ENCODE measurements around the gene ARHGAP24. TPM values are rescaled to one million over a fixed set of nuclear protein-coding genes. Genes with fewer than 3 reads are reported as not detected.

The ARHGAP24 gene
- total and polyA plus RNA-seq, 9 donors = 6.6 to 16.7 (median 10.0) TPM

DNA sequence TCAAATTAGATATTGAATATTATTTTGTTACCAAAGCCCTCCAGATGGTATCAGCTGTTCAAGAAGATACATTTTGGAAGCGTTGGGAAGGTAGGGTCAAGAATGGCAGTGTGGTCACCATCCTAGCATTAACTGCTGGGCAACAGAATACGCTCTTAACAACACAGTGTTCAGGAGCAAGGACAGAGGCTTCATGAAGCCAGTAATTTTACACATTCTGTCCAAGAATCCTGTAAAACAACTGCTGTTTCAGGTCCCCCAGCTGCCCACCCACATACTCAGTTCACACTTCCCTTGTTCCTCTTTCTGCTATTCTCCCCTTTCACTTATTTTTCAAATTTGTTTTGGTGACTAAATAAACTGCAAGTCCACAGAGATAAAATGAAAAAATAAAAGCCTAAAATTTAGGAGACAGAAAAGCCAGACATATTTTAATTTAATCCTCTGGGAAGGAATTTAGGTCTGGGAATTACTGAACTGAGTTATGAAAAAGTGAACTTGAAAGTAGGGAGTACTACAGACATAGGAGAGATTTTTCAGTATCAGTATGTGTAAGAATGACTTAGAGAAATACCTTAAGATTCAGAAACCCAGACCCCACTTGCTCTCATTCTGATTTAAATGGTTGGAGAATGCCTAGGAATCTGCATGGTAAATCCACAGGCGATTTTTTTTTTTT, 478.2 kb downstream of the ARHGAP24 start:
- no peak for DNase-seq
- H3K9me3 ChIP-seq = no peaks in the 10 kb centered on the region
- H3K4me1 ChIP-seq (ENCODE audit: insufficient read depth) = no peaks in the 10 kb centered on the region
- H3K27me3 ChIP-seq = no peaks in the 10 kb centered on the region
- TF ChIP-seq POLR2A (IDR thresholded peaks at IDR 0.05) (no peak), EP300 (IDR thresholded peaks at IDR 0.05) (no peak)
- TF ChIP-seq, protein P1, sequence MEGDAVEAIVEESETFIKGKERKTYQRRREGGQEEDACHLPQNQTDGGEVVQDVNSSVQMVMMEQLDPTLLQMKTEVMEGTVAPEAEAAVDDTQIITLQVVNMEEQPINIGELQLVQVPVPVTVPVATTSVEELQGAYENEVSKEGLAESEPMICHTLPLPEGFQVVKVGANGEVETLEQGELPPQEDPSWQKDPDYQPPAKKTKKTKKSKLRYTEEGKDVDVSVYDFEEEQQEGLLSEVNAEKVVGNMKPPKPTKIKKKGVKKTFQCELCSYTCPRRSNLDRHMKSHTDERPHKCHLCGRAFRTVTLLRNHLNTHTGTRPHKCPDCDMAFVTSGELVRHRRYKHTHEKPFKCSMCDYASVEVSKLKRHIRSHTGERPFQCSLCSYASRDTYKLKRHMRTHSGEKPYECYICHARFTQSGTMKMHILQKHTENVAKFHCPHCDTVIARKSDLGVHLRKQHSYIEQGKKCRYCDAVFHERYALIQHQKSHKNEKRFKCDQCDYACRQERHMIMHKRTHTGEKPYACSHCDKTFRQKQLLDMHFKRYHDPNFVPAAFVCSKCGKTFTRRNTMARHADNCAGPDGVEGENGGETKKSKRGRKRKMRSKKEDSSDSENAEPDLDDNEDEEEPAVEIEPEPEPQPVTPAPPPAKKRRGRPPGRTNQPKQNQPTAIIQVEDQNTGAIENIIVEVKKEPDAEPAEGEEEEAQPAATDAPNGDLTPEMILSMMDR (IDR thresholded peaks at IDR 0.05) = no peak
- intact Hi-C loops (cut with DNase I) = no loop called here
- no peaks in the 10 kb centered on the region for H3K36me3 ChIP-seq
- H3K27ac ChIP-seq = no peak overlapping the region
- WGBS, 3 donors = 14 to 33% (median 21%) methylated on average over 3 of the region's 3 CpGs
- no peak overlapping the region for H3K4me3 ChIP-seq

DNA sequence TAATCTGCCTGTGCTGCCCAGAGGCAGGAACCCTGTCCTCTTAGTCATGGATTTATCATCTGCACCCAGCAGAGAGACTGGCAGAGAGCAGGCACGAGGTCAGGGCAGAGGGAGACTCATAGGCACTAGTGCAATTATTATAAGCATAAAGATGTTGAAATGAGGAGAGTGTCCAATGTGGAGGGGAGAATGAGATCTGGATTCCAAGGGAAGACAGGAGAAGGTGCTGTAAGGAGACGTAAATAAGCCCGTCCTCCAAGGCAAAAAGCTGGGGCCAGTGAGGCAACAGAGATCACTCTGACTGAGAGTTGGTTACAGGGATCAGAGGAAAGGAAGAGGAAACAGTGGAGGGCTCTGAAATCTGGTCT, 478.7 kb downstream of the ARHGAP24 start:
- no peaks in the 10 kb centered on the region for H3K9me3 ChIP-seq
- no peaks in the 10 kb centered on the region for H3K27me3 ChIP-seq
- DNase-seq = no peak
- intact Hi-C loops (cut with DNase I) = no loop called here
- TF ChIP-seq POLR2A (IDR thresholded peaks at IDR 0.05) = no peak
- TF ChIP-seq, protein P1 (IDR thresholded peaks at IDR 0.05) = no peak
- no peak for TF ChIP-seq EP300 (IDR thresholded peaks at IDR 0.05)
- 43 to 66% (median 53%) methylated on average over 3 of the region's 3 CpGs for WGBS, 3 donors
- no peaks in the 10 kb centered on the region for H3K4me1 ChIP-seq (ENCODE audit: insufficient read depth)
- H3K27ac ChIP-seq = no peak overlapping the region
- H3K4me3 ChIP-seq = no peak overlapping the region
- H3K36me3 ChIP-seq = no peaks in the 10 kb centered on the region

DNA sequence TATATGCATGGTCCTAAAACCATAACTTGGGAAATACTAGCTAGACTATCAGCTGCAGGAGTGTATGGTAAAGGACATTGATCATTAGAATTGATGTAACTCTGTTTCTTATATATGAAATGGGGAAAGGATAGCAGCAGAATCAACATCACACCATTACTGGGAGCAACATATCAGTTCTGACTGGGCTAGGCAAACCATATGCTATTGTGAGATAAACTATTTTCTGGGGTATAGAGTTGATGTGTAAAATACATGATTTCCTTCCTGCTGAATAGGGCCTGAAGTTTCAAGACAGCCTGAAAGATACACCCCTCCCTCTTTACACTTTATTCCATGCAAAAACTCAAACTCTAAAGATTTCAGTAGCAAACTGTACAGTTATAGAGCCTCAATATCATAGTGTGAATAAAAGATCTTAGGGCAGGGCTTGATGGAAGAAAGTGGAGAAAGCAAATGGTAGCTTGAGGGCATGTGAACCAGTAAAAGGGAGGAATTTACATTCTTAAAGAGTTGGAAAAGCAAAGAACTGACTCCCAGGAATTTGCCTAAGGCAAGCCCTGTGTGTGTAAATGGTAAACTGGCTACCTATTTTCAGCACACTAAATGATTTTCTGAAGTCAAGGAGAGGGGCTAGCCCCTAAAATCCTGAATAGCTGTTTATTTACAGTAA, 480.8 kb downstream of the ARHGAP24 start:
- no peak overlapping the region for H3K4me3 ChIP-seq
- TF ChIP-seq POLR2A (IDR thresholded peaks at IDR 0.05) (no peak), EP300 (IDR thresholded peaks at IDR 0.05) (no peak)
- TF ChIP-seq, protein P1 (IDR thresholded peaks at IDR 0.05) = no peak
- no peak for DNase-seq
- no peaks in the 10 kb centered on the region for H3K27me3 ChIP-seq
- no peak overlapping the region for H3K27ac ChIP-seq
- intact Hi-C loops (cut with DNase I) = no loop called here
- H3K4me1 ChIP-seq (ENCODE audit: insufficient read depth) = no peaks in the 10 kb centered on the region
- H3K9me3 ChIP-seq = no peaks in the 10 kb centered on the region
- H3K36me3 ChIP-seq = no peaks in the 10 kb centered on the region

DNA sequence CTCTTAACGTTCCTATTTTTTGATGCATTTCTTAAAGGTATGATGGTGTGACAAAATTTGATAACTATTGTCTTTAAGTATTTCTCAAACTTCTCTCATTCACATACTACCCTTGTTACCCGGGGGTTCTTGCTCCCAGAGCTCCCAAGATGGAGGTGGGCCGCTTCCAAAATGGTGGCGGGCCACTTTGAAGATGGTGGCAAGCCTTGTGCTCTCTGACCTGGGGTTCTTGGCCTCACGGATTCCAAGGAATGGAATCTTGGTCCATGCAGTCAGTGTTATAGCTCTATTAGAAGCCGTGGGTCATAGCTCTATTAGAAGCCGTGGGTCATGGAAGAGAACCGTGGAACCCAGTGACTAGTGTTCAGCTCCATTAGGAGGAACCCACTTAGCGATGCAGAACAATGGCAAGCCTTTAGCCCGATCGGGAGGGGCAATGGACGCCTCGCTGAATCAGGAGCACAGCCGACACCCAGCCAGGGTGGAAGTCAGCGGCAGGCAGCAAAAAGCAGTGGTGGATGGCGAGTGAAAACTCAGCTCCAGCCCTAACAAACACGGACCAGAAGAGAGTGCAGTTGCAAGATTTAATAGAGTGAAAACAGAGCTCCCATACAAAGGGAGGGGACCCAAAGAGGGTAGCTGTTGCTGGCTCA, 481.5 kb downstream of the ARHGAP24 start:
- Histone ChIP-seq H3K36me3 (no peaks in the 10 kb centered on the region), H3K9me3 (no peaks in the 10 kb centered on the region), H3K4me1 (ENCODE audit: insufficient read depth) (no peaks in the 10 kb centered on the region), H3K27ac (no peak overlapping the region), H3K27me3 (no peaks in the 10 kb centered on the region), H3K4me3 (no peak overlapping the region)
- intact Hi-C loops (cut with DNase I) = no loop called here
- no peak for DNase-seq
- TF ChIP-seq, protein P1 (IDR thresholded peaks at IDR 0.05) = no peak
- TF ChIP-seq EP300 (IDR thresholded peaks at IDR 0.05) = no peak
- no peak for TF ChIP-seq POLR2A (IDR thresholded peaks at IDR 0.05)
- 97 to 98% (median 97%) methylated on average over 17 of the region's 17 CpGs for WGBS, 3 donors

Measured in ovary (tissue), 9 donors.